Measurements from ENCODE around the gene CLEC2A.

CLEC2A gene

DNA sequence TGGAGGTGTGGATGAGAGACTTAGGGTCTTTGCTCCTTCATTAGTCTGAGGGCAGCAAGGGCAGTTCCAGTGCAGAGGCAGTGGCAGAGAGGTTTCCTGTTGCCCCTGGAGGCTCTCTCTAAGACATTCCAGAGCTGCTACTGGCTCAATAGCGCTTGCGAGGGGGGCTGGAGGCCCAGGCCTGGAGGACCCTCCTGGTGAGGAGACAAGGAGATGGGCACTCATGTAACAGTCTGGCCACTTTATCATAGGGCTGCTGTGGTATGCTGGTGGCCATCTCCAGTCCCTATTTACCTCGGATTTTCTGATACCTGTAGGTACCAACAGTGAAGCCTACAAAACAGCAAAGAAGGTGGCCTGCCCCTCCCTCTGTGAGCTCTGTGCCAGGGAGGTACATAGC lies 12.7 kb downstream of the CLEC2A start:
- H3K27ac ChIP-seq = no peak overlapping the region
- no peaks in the 10 kb centered on the region for H3K36me3 ChIP-seq
- peaks cover 3% of the 10 kb centered on the region for H3K9me3 ChIP-seq (ENCODE audit: severe bottlenecking)
- no peak for DNase-seq
- H3K27me3 ChIP-seq (ENCODE audit: insufficient read depth, low read depth, severe bottlenecking) = no peaks in the 10 kb centered on the region
- H3K4me3 ChIP-seq (ENCODE audit: low read depth, low read length) = no peak overlapping the region
- TF ChIP-seq, protein P1, sequence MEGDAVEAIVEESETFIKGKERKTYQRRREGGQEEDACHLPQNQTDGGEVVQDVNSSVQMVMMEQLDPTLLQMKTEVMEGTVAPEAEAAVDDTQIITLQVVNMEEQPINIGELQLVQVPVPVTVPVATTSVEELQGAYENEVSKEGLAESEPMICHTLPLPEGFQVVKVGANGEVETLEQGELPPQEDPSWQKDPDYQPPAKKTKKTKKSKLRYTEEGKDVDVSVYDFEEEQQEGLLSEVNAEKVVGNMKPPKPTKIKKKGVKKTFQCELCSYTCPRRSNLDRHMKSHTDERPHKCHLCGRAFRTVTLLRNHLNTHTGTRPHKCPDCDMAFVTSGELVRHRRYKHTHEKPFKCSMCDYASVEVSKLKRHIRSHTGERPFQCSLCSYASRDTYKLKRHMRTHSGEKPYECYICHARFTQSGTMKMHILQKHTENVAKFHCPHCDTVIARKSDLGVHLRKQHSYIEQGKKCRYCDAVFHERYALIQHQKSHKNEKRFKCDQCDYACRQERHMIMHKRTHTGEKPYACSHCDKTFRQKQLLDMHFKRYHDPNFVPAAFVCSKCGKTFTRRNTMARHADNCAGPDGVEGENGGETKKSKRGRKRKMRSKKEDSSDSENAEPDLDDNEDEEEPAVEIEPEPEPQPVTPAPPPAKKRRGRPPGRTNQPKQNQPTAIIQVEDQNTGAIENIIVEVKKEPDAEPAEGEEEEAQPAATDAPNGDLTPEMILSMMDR (IDR thresholded peaks at IDR 0.05; ENCODE audit: low read depth, low read length) = no peak

DNA sequence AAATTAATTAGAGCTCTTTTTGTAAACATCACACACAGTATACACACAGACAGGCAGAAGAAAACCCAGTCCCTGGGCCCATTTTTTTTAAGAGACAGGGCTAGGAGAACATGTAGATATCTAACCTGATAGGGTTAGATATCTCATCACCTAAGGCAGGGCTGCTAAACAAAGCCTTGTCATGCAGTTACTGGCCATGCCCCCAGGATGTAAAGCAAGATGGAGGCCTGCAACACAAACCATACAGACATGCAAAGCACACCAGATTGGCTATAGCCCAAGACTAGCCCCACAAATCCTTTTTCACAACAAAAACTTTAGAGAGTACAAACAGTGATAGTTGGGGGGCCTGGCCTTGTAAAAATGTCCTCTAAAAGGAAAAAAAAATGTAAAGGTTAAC lies 20.5 kb downstream of the CLEC2A start:
- DNase-seq = no peak
- H3K27me3 ChIP-seq (ENCODE audit: insufficient read depth, low read depth, severe bottlenecking) = no peaks in the 10 kb centered on the region
- no peak overlapping the region for H3K4me3 ChIP-seq (ENCODE audit: low read depth, low read length)
- H3K9me3 ChIP-seq (ENCODE audit: severe bottlenecking) = peaks cover 17% of the 10 kb centered on the region
- TF ChIP-seq, protein P1 (IDR thresholded peaks at IDR 0.05; ENCODE audit: low read depth, low read length) = no peak
- no peak overlapping the region for H3K27ac ChIP-seq
- no peaks in the 10 kb centered on the region for H3K36me3 ChIP-seq

DNA sequence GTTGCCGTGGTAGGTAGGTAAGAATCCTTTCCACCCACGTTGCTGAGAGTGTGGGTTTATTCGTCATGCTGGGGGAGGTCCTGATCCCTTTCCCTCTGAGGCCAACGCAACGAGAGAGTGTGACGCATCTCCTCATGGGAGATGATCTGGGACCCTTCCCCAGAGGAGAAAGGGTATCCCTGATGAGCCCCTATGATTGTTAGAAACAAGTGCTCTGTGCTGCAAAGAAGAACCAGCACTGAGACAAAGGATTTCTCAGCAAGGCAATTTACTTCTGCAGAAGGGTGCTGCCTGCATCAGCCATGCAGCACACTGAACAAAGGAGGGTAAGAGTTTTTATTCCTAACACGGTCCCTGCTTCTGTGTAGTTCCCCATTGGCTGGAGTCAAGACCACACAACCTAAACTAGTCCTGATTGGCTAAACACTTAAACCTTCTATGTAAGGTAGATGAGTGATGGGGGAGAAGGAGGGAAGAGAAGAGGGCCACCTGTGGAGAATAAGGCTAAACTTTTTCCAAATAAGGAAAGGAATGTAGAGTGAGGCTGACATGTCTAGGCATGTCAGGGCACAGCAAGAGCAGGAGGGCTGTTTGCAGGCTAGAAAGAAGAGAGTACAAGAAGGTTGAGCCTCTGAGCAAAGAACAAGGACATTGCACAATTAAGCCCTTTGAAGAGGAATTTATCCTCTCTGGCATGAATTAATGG lies 21.3 kb downstream of the CLEC2A start:
- TF ChIP-seq, protein P1 (IDR thresholded peaks at IDR 0.05; ENCODE audit: low read depth, low read length) = no peak
- H3K27ac ChIP-seq = no peak overlapping the region
- DNase-seq = no peak
- peaks cover 17% of the 10 kb centered on the region for H3K9me3 ChIP-seq (ENCODE audit: severe bottlenecking)
- no peak overlapping the region for H3K4me3 ChIP-seq (ENCODE audit: low read depth, low read length)
- H3K27me3 ChIP-seq (ENCODE audit: insufficient read depth, low read depth, severe bottlenecking) = no peaks in the 10 kb centered on the region
- H3K36me3 ChIP-seq = no peaks in the 10 kb centered on the region

DNA sequence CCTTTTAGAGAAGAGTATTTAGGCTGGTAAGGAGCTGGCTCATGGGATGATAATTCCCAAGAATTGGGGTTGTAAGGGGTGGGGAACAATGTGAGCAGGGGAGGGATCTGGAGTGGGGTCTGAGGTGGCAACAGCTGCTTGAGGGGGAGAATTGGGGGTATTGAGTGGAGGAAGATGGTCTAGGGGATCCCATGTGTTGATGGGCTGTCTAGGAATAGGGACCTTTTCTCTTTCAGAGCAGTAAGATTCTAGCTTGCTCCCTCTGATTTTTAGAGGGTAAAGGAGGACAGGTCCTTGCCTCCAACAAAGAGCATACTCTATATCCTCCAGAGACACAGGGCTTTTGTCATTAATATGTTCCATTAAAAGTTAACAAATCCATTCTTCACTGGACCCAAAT lies 22.4 kb downstream of the CLEC2A start:
- H3K9me3 ChIP-seq (ENCODE audit: severe bottlenecking) = peaks cover 17% of the 10 kb centered on the region
- no peaks in the 10 kb centered on the region for H3K27me3 ChIP-seq (ENCODE audit: insufficient read depth, low read depth, severe bottlenecking)
- no peak overlapping the region for H3K4me3 ChIP-seq (ENCODE audit: low read depth, low read length)
- no peak for DNase-seq
- H3K27ac ChIP-seq = no peak overlapping the region
- H3K36me3 ChIP-seq = no peaks in the 10 kb centered on the region
- TF ChIP-seq, protein P1 (IDR thresholded peaks at IDR 0.05; ENCODE audit: low read depth, low read length) = no peak

DNA sequence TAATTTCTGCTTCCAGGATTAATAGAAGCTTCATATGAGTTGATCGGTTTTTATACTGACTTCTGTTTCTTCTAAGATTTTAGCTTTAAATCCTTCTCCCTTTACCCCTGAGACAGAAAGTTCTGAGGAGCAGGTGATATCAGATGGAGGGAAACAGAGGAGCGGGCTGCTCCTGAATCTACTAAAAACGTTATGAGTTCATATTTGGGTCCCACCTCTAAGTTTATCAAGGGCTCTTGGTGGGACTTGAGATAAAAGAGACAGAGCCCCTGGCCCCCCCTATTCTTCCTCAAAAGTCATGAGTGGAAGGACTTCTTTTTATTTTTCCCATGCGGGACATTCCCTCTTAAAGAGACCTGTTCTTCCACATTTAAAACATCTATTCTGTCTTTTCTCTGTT lies 23.8 kb downstream of the CLEC2A start:
- Histone ChIP-seq H3K27me3 (ENCODE audit: insufficient read depth, low read depth, severe bottlenecking) (no peaks in the 10 kb centered on the region), H3K36me3 (no peaks in the 10 kb centered on the region), H3K9me3 (ENCODE audit: severe bottlenecking) (peaks cover 17% of the 10 kb centered on the region), H3K27ac (no peak overlapping the region), H3K4me3 (ENCODE audit: low read depth, low read length) (no peak overlapping the region)
- TF ChIP-seq, protein P1 (IDR thresholded peaks at IDR 0.05; ENCODE audit: low read depth, low read length) = no peak
- DNase-seq = no peak

DNA sequence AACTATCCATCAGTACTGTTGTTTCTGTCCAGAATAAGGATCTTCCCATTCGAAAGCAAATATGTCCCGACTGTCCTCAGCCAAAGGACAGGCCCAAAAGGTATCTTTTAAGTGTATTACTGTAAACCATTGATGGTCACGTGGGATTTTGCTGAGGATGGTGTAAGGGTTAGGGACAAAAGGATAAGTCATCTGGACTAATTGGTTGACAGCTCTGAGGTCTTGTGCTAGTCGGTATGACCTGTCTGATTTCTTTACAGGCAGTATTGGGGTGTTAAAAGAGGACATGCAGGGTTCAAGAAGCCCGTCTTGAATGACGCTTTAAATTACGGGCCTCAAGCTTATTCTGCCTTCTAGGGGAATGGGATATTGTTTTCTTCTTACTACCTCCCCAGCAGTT lies 24.4 kb downstream of the CLEC2A start:
- no peak overlapping the region for H3K4me3 ChIP-seq (ENCODE audit: low read depth, low read length)
- no peak overlapping the region for H3K27ac ChIP-seq
- no peak for DNase-seq
- H3K9me3 ChIP-seq (ENCODE audit: severe bottlenecking) = peaks cover 17% of the 10 kb centered on the region
- TF ChIP-seq, protein P1 (IDR thresholded peaks at IDR 0.05; ENCODE audit: low read depth, low read length) = no peak
- H3K27me3 ChIP-seq (ENCODE audit: insufficient read depth, low read depth, severe bottlenecking) = no peaks in the 10 kb centered on the region
- H3K36me3 ChIP-seq = no peaks in the 10 kb centered on the region

All from WERI-Rb-1 (cell line).